GM12878 (cell line): ENCODE results near the gene CAB39L. TPM values are rescaled to one million over a fixed set of nuclear protein-coding genes. Genes with fewer than 3 reads are reported as not detected.

Experiments used
- ATAC-seq: fragments of 200-7000 bp; cut with Tn5 transposase; 3 replicates; pipeline ENCODE4 v1.9.1; 2020; ENCODE audit warnings: mild to moderate bottlenecking, moderate library complexity
- BruUV-seq: library from RNA; stranded (reverse); fragments of 400-500 nt; replicated peaks from 2 replicates; lab custom pipeline; 2021; lab: Mats Ljungman, UMichigan
- CTCF ChIA-PET: fragments of 300-600 bp; sonication (Branson Sonifier 250); formaldehyde crosslinking; extraction: SDS; loops from one replicate; lab custom pipeline; 2021; ENCODE audit warnings: inconsistent platforms; lab: Yijun Ruan, JAX
- POLR2A ChIA-PET: fragments of 350-600 bp; formaldehyde crosslinking; extraction: SDS; loops from one replicate; lab custom pipeline; 2021; ENCODE audit warnings: inconsistent platforms; lab: Charles Lee
- RAD21 ChIA-PET: fragments of 300-600 bp; sonication (Branson Sonifier 250); formaldehyde crosslinking; loops from one replicate; lab custom pipeline; 2023; ENCODE audit warnings: antibody characterized with exemption; ENCODE audit not compliant: unreplicated experiment; lab: Charles Lee
- SMC1A ChIA-PET: fragments of 300-600 bp; sonication (Branson Sonifier 250); formaldehyde crosslinking; loops from one replicate; lab custom pipeline; 2023; ENCODE audit not compliant: unreplicated experiment, uncharacterized antibody; lab: Charles Lee
- DNase-seq: peaks from one replicate; pipeline ENCODE4 v3.0.0-alpha.2; 2011; ENCODE audit warnings: low read depth, low spot score
- FAIRE-seq: peaks from 3 replicates; lab custom pipeline; 2011; peaks lifted over from hg19 to GRCh38; lab: Jason Lieb, UNC
- H2AFZ ChIP-seq: 2 replicates; pipeline ENCODE4 v1.6.0; 2011; ENCODE audit warnings: low read depth, low read length, control low read depth; ENCODE audit not compliant: control insufficient read depth
- H3K27ac ChIP-seq: 2 replicates; pipeline ENCODE4 v1.5.1; 2011; ENCODE audit warnings: control low read depth; ENCODE audit not compliant: control insufficient read depth, insufficient read depth
- H3K27me3 ChIP-seq, 2 experiments: replicated peaks in 1 of 2; 2 replicates each; pipeline versions ENCODE4 v1.6.0 to v1.6.1; 2011; ENCODE audit warnings: low read length in 1 of 2; ENCODE audit not compliant: control insufficient read depth in 2 of 2, insufficient read depth in 2 of 2
- H3K36me3 ChIP-seq, 2 experiments: 2 replicates each; pipeline ENCODE4 v1.5.1; 2011; ENCODE audit warnings: low read length in 1 of 2; ENCODE audit not compliant: control insufficient read depth in 2 of 2, insufficient read depth in 2 of 2
- H3K4me1 ChIP-seq: 2 replicates; pipeline ENCODE4 v1.6.1; 2011; ENCODE audit warnings: mild to moderate bottlenecking, low read length, moderate library complexity, mixed read lengths; ENCODE audit not compliant: control insufficient read depth, insufficient read depth
- H3K4me2 ChIP-seq: 2 replicates; pipeline ENCODE4 v1.6.0; 2011; ENCODE audit warnings: control low read depth; ENCODE audit not compliant: control insufficient read depth, insufficient read depth
- H3K4me3 ChIP-seq: fragments of 200-600 bp; sonication (generic); 2 replicates; pipeline ENCODE4 v1.5.1; 2016
- H3K79me2 ChIP-seq: 2 replicates; pipeline ENCODE4 v1.6.0; 2011; ENCODE audit warnings: low read length; ENCODE audit not compliant: control insufficient read depth, insufficient read depth
- H3K9ac ChIP-seq: 2 replicates; pipeline ENCODE4 v1.8.0; 2011; ENCODE audit warnings: low read length, control low read depth, mixed read lengths; ENCODE audit not compliant: control insufficient read depth, insufficient read depth
- H3K9me3 ChIP-seq: replicated peaks from 3 replicates; pipeline ENCODE4 v1.5.1; 2011; ENCODE audit warnings: mild to moderate bottlenecking, low read length; ENCODE audit not compliant: control insufficient read depth, insufficient read depth
- H4K20me1 ChIP-seq: 2 replicates; pipeline ENCODE4 v1.6.0; 2011; ENCODE audit not compliant: control insufficient read depth, insufficient read depth
- BHLHE40 ChIP-seq, 2 experiments: fragments of 450-650 bp in 1 of 2; IDR thresholded peaks; 2 replicates each; pipeline ENCODE4 v1.6.1; 2011 to 2017; ENCODE audit warnings: low read depth in 2 of 2, borderline replicate concordance in 1 of 2, improper control_type of control experiment in 1 of 2, low read length in 1 of 2, mild to moderate bottlenecking in 1 of 2
- E4F1 ChIP-seq: fragments of 450-650 bp; IDR thresholded peaks from 2 replicates; pipeline ENCODE4 v1.6.1; 2018; ENCODE audit warnings: borderline replicate concordance, mild to moderate bottlenecking; ENCODE audit not compliant: partially characterized antibody
- EZH2 ChIP-seq: IDR thresholded peaks from 2 replicates; pipeline ENCODE4 v1.6.1; 2012; ENCODE audit warnings: low read depth, mild to moderate bottlenecking, control low read depth, inconsistent platforms, low read length, borderline replicate concordance; ENCODE audit not compliant: control insufficient read depth
- IKZF1 ChIP-seq: fragments of 450-650 bp; conservative IDR thresholded peaks from 2 replicates; pipeline ENCODE4 v1.6.1; 2017; ENCODE audit warnings: antibody characterized with exemption, mild to moderate bottlenecking
- IRF3 ChIP-seq: fragments of 450-650 bp; IDR thresholded peaks from 2 replicates; pipeline ENCODE4 v1.6.1; 2014; ENCODE audit warnings: mild to moderate bottlenecking
- YBX1 ChIP-seq: fragments of 450-650 bp; IDR thresholded peaks from 2 replicates; pipeline ENCODE4 v1.6.1; 2016; ENCODE audit warnings: antibody characterized with exemption
- ZBTB40 ChIP-seq: fragments of 450-650 bp; IDR thresholded peaks from 2 replicates; pipeline ENCODE4 v1.6.1; 2016; ENCODE audit warnings: mild to moderate bottlenecking, moderate library complexity, borderline replicate concordance
- ZZZ3 ChIP-seq: IDR thresholded peaks from 2 replicates; pipeline ENCODE4 v1.6.1; 2011; ENCODE audit warnings: low read depth; ENCODE audit not compliant: control insufficient read depth, insufficient read length
- WGBS: methylation state at CpG from one replicate; pipeline ENCODE4 v1.1.6; 2016; ENCODE audit warnings: low lambda C conversion rate; ENCODE audit not compliant: insufficient replicate concordance, insufficient coverage; ENCODE audit errors: missing lambda C conversion rate; 5-methylcytosine and 5-hydroxymethylcytosine counted together
- in situ Hi-C: fragments of 300-500 bp; cut with MboI; formaldehyde crosslinking; loops from 9 replicates; pipeline ENCODE4 v1.14.3; 2018; ENCODE audit warnings: mixed read lengths
- intact Hi-C: fragments of 100-400 bp; cut with micrococcal nuclease; formaldehyde crosslinking; loops from one replicate; pipeline ENCODE4 v1.14.2; 2022; ENCODE audit not compliant: unreplicated experiment
- polyA plus RNA-seq, 11 experiments: library from polyadenylated mRNA; depleted of rRNA in 4 of 11; unstranded in 6 of 11; stranded (reverse) in 5 of 11; fragments of >200 nt; fragmentation: Nextera tagmentation in 4 of 11; fragmentation: Illumina TruSeq in 1 of 11; extraction: Ambion mirVana in 4 of 11; extraction: Trizol in 1 of 11; gene quantifications; 1 replicate in 1 of 11; 2 replicates in 10 of 11; pipeline versions ENCODE4 v1.2.1 to v1.2.3, GENCODE V29; 2011 to 2016; ENCODE audit warnings: inconsistent platforms in 2 of 11, missing spikeins in 2 of 11, low read depth in 1 of 11
- total RNA-seq, 4 experiments: library from RNA; depleted of rRNA in 3 of 4; stranded (reverse); fragments of >200 nt in 3 of 4; fragmentation: Illumina TruSeq in 1 of 4; extraction: Trizol in 1 of 4; gene quantifications; 2 replicates each; pipeline versions ENCODE4 v1.2.1 to v1.2.3, GENCODE V29; 2013 to 2021

The CAB39L gene
- total and polyA plus RNA-seq, 10 of the 15 experiments (the other 5 are each of a cell fraction or from before 2014, with no cell fraction given): 0.88 to 3.0 (median 1.7) TPM

GRCh38 chr13:49326222-49326917 is 117.5 kb downstream of the CAB39L start:
- SMC1A ChIA-PET: no interaction called here
- RAD21 ChIA-PET: no interaction called here
- Histone ChIP-seq H3K4me3 (no peak overlapping the region), H3K36me3 (no peaks in the 10 kb centered on the region), H3K79me2 (no peaks in the 10 kb centered on the region), H4K20me1 (no peaks in the 10 kb centered on the region), H3K9me3 (no peaks in the 10 kb centered on the region), H3K4me1 (no peaks in the 10 kb centered on the region), H3K27me3 (no peaks in the 10 kb centered on the region), H2AFZ (no peak overlapping the region; the same call in 1 of the 2 replicates), H3K4me2 (no peak overlapping the region), H3K9ac (no peak overlapping the region), H3K27ac (no peak overlapping the region)
- DNase-seq (no peak), FAIRE-seq (no peak), ATAC-seq (0 out of 3 replicates have a peak, but pooled peaks have one; percentile 18)
- in situ Hi-C loops: no loop called here
- 74% methylated on average over 7 of the region's 7 CpGs for WGBS
- BruUV-seq: no TSS peak
- CTCF ChIA-PET: no interaction called here
- intact Hi-C loops: no loop called here
- TF ChIP-seq BHLHE40 (IDR thresholded peaks at IDR 0.05; ENCODE audit: borderline replicate concordance in 1 of 2, low read depth in 2 of 2, low read length in 1 of 2) (peak in 1 of 2 experiments; percentile 12; a peak in 1 of 4 replicates), IRF3 (no peak)
- POLR2A ChIA-PET: no interaction called here

GRCh38 chr13:49323344-49323743 is 120.5 kb downstream of the CAB39L start:
- Histone ChIP-seq H3K27me3 (no peaks in the 10 kb centered on the region), H3K4me2 (no peak overlapping the region), H3K36me3 (no peaks in the 10 kb centered on the region), H3K9ac (no peak overlapping the region), H3K9me3 (no peaks in the 10 kb centered on the region), H3K4me3 (no peak overlapping the region), H4K20me1 (no peaks in the 10 kb centered on the region), H3K79me2 (no peaks in the 10 kb centered on the region), H2AFZ (no peak overlapping the region), H3K4me1 (no peaks in the 10 kb centered on the region), H3K27ac (no peak overlapping the region)
- 85% methylated on average over 7 of the region's 7 CpGs for WGBS
- intact Hi-C loops (no loop called here), in situ Hi-C loops (no loop called here)
- ChIA-PET POLR2A (no interaction called here), SMC1A (interaction anchor here (0.6 kb wide), 1 partner anchor 285 kb away, joined by 3 read pairs; no protein-coding TSS in a partner anchor), RAD21 (no interaction called here), CTCF (no interaction called here)
- ATAC-seq (no peak), DNase-seq (no peak), FAIRE-seq (no peak)
- no TSS peak for BruUV-seq
- no peak for TF ChIP-seq E4F1
- TF ChIP-seq ZZZ3: no peak
- TF ChIP-seq IKZF1: no peak
- TF ChIP-seq ZBTB40: no peak
- no peak for TF ChIP-seq EZH2
- TF ChIP-seq YBX1: no peak
